ENCODE measurements around the gene INAFM2. TPM values are rescaled to one million over a fixed set of nuclear protein-coding genes. Genes with fewer than 3 reads are reported as not detected.

INAFM2 gene
- total and polyA plus RNA-seq, 2 donors (not counting 1 experiment from before 2014, with no cell fraction given), result 8.9 to 11.0 TPM

- no peaks in the 10 kb centered on the region for H3K36me3 ChIP-seq (ENCODE audit: control insufficient read depth, insufficient read depth, low read length)
- H4K20me1 ChIP-seq (ENCODE audit: control insufficient read depth, extremely low read depth, insufficient read depth, low read length), result no peaks in the 10 kb centered on the region
- no peak for DNase-seq (ENCODE audit: low read depth in 2 of 2)
- no peak for TF ChIP-seq EZH2 (IDR thresholded peaks at IDR 0.05; ENCODE audit: low read length, missing control alignments)
- TF ChIP-seq, protein P1, sequence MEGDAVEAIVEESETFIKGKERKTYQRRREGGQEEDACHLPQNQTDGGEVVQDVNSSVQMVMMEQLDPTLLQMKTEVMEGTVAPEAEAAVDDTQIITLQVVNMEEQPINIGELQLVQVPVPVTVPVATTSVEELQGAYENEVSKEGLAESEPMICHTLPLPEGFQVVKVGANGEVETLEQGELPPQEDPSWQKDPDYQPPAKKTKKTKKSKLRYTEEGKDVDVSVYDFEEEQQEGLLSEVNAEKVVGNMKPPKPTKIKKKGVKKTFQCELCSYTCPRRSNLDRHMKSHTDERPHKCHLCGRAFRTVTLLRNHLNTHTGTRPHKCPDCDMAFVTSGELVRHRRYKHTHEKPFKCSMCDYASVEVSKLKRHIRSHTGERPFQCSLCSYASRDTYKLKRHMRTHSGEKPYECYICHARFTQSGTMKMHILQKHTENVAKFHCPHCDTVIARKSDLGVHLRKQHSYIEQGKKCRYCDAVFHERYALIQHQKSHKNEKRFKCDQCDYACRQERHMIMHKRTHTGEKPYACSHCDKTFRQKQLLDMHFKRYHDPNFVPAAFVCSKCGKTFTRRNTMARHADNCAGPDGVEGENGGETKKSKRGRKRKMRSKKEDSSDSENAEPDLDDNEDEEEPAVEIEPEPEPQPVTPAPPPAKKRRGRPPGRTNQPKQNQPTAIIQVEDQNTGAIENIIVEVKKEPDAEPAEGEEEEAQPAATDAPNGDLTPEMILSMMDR (conservative IDR thresholded peaks at IDR 0.05 in 1 of 2, IDR thresholded peaks at IDR 0.05 in 1 of 2; ENCODE audit: low read depth in 1 of 2, low read length in 2 of 2), result no peak
- no peak overlapping the region for H3K27ac ChIP-seq (ENCODE audit: insufficient read depth, low read length)
- no peaks in the 10 kb centered on the region for H3K9me3 ChIP-seq (ENCODE audit: control insufficient read depth, insufficient read depth, low read depth, low read length)
- H3K9ac ChIP-seq (ENCODE audit: insufficient read depth, low read length), result no peak overlapping the region
- H3K79me2 ChIP-seq (ENCODE audit: control insufficient read depth, insufficient read depth, low read length), result no peaks in the 10 kb centered on the region
- H3K4me3 ChIP-seq (replicated peaks in 1 of 4; ENCODE audit: control extremely low read depth in 1 of 4, insufficient read depth in 1 of 4, low read depth in 3 of 4, low read length in 4 of 4), result no peak overlapping the region
- H2AFZ ChIP-seq (ENCODE audit: low read length), result no peak overlapping the region
- H3K4me2 ChIP-seq (ENCODE audit: extremely low read depth, insufficient read depth, low read length), result no peak overlapping the region
- H3K4me1 ChIP-seq (ENCODE audit: control insufficient read depth, extremely low read depth, insufficient read depth, low read length), result peaks cover 3% of the 10 kb centered on the region
- peaks cover 5% of the 10 kb centered on the region for H3K27me3 ChIP-seq (ENCODE audit: control insufficient read depth, insufficient read depth, low read length)
Observed at GRCh38 chr15:40367371-40367685, 43.8 kb downstream of the INAFM2 start.

GRCh38 chr15:40367686-40368611, 44.5 kb downstream of the INAFM2 start:
- peak; percentile 83 to 88 for DNase-seq (ENCODE audit: low read depth in 2 of 2)
- H3K4me3 ChIP-seq (replicated peaks in 1 of 4; ENCODE audit: control extremely low read depth in 1 of 4, insufficient read depth in 1 of 4, low read depth in 3 of 4, low read length in 4 of 4), result peak overlapping the region in 1 of 4 experiments; percentile 27
- peaks cover 3% of the 10 kb centered on the region for H3K27me3 ChIP-seq (ENCODE audit: control insufficient read depth, insufficient read depth, low read length)
- TF ChIP-seq EZH2 (IDR thresholded peaks at IDR 0.05; ENCODE audit: low read length, missing control alignments), result no peak
- TF ChIP-seq, protein P1 (conservative IDR thresholded peaks at IDR 0.05 in 1 of 2, IDR thresholded peaks at IDR 0.05 in 1 of 2; ENCODE audit: low read depth in 1 of 2, low read length in 2 of 2), result peak; percentile 53 to 64
- no peaks in the 10 kb centered on the region for H3K79me2 ChIP-seq (ENCODE audit: control insufficient read depth, insufficient read depth, low read length)
- peak overlapping the region; percentile 20 for H3K9ac ChIP-seq (ENCODE audit: insufficient read depth, low read length)
- peaks cover 3% of the 10 kb centered on the region for H3K4me1 ChIP-seq (ENCODE audit: control insufficient read depth, extremely low read depth, insufficient read depth, low read length)
- H3K36me3 ChIP-seq (ENCODE audit: control insufficient read depth, insufficient read depth, low read length), result no peaks in the 10 kb centered on the region
- H2AFZ ChIP-seq (ENCODE audit: low read length), result peak overlapping the region; percentile 60
- H3K9me3 ChIP-seq (ENCODE audit: control insufficient read depth, insufficient read depth, low read depth, low read length), result no peaks in the 10 kb centered on the region
- no peaks in the 10 kb centered on the region for H4K20me1 ChIP-seq (ENCODE audit: control insufficient read depth, extremely low read depth, insufficient read depth, low read length)
- H3K4me2 ChIP-seq (ENCODE audit: extremely low read depth, insufficient read depth, low read length), result peak overlapping the region; percentile 58
- H3K27ac ChIP-seq (ENCODE audit: insufficient read depth, low read length), result no peak overlapping the region

DNA sequence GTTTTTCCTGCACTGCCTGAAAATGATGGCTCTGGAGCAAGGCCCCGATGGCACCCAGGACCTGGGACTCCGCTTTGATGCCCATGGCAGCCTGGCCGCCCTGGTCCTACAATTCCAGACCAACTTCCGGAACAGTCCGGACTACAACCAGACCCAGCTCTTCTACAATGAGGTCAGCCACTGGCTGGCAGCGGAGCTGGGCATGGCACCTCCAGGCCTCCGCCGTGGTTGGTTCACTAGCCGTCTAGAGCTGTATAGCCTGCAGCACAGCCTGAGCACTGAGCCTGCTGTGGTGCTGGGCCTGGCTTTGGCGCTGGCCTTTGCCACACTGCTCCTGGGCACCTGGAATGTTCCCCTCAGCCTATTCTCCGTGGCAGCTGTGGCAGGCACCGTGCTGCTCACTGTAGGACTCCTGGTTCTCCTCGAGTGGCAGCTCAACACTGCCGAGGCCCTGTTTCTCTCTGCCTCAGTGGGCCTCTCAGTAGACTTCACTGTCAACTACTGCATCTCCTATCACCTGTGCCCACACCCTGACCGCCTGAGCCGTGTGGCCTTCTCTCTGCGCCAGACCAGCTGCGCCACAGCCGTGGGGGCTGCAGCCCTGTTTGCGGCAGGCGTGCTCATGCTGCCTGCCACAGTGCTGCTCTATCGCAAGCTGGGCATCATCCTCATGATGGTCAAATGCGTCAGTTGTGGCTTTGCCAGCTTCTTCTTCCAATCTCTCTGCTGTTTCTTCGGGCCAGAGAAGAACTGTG, 45.4 kb downstream of the INAFM2 start:
- H3K9me3 ChIP-seq (ENCODE audit: control insufficient read depth, insufficient read depth, low read depth, low read length), result no peaks in the 10 kb centered on the region
- H2AFZ ChIP-seq (ENCODE audit: low read length), result no peak overlapping the region
- no peak overlapping the region for H3K27ac ChIP-seq (ENCODE audit: insufficient read depth, low read length)
- DNase-seq (ENCODE audit: low read depth in 2 of 2), result no peak
- TF ChIP-seq, protein P1 (conservative IDR thresholded peaks at IDR 0.05 in 1 of 2, IDR thresholded peaks at IDR 0.05 in 1 of 2; ENCODE audit: low read depth in 1 of 2, low read length in 2 of 2), result no peak
- TF ChIP-seq EZH2 (IDR thresholded peaks at IDR 0.05; ENCODE audit: low read length, missing control alignments), result no peak
- H3K27me3 ChIP-seq (ENCODE audit: control insufficient read depth, insufficient read depth, low read length), result peaks cover 3% of the 10 kb centered on the region
- H3K4me1 ChIP-seq (ENCODE audit: control insufficient read depth, extremely low read depth, insufficient read depth, low read length), result peaks cover 3% of the 10 kb centered on the region
- H3K79me2 ChIP-seq (ENCODE audit: control insufficient read depth, insufficient read depth, low read length), result no peaks in the 10 kb centered on the region
- H3K9ac ChIP-seq (ENCODE audit: insufficient read depth, low read length), result peak overlapping the region; percentile 20
- H3K36me3 ChIP-seq (ENCODE audit: control insufficient read depth, insufficient read depth, low read length), result no peaks in the 10 kb centered on the region
- no peak overlapping the region for H3K4me3 ChIP-seq (replicated peaks in 1 of 4; ENCODE audit: control extremely low read depth in 1 of 4, insufficient read depth in 1 of 4, low read depth in 3 of 4, low read length in 4 of 4)
- no peaks in the 10 kb centered on the region for H4K20me1 ChIP-seq (ENCODE audit: control insufficient read depth, extremely low read depth, insufficient read depth, low read length)
- H3K4me2 ChIP-seq (ENCODE audit: extremely low read depth, insufficient read depth, low read length), result peak overlapping the region; percentile 58
